DND-41 (cell line): ENCODE results near the gene CARD11.

ENCODE experiments used
- EZH2 ChIP-seq: IDR thresholded peaks from 3 replicates; pipeline ENCODE4 v1.6.1; 2012; ENCODE audit warnings: borderline replicate concordance, low read depth, mild to moderate bottlenecking, moderate library complexity, low read length, inconsistent platforms; ENCODE audit not compliant: severe bottlenecking
- TF ChIP-seq, protein P1 (sequence below): IDR thresholded peaks from 2 replicates; pipeline ENCODE4 v1.5.1; 2012; ENCODE audit warnings: borderline replicate concordance, low read length, moderate library complexity, mild to moderate bottlenecking; ENCODE audit not compliant: poor library complexity, severe bottlenecking; ENCODE audit errors: extremely low read depth

DNA sequence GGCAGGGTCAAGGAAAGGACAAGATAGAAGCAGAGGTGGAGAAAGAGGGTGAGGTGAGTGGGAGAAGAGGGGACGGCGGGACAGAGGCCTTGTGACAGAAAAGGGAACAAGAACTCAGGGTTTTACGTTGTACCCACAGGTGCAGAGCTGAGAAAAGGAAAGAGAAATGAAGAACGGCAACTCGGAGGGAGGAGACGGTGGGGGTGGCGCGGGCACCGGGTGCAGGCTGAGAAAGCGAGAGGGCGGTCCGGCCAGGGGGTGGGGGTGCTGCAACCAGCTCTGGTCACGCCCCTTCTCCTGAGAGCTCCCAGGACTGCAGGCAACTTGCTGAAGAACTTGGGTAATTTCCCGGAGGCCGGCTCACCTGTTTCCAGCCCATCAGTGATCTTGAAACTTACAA, 65.3 kb downstream of the CARD11 start:
- TF ChIP-seq, protein P1, sequence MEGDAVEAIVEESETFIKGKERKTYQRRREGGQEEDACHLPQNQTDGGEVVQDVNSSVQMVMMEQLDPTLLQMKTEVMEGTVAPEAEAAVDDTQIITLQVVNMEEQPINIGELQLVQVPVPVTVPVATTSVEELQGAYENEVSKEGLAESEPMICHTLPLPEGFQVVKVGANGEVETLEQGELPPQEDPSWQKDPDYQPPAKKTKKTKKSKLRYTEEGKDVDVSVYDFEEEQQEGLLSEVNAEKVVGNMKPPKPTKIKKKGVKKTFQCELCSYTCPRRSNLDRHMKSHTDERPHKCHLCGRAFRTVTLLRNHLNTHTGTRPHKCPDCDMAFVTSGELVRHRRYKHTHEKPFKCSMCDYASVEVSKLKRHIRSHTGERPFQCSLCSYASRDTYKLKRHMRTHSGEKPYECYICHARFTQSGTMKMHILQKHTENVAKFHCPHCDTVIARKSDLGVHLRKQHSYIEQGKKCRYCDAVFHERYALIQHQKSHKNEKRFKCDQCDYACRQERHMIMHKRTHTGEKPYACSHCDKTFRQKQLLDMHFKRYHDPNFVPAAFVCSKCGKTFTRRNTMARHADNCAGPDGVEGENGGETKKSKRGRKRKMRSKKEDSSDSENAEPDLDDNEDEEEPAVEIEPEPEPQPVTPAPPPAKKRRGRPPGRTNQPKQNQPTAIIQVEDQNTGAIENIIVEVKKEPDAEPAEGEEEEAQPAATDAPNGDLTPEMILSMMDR, result no peak
- no peak for TF ChIP-seq EZH2
